A673 (cell line): ENCODE results near the gene RTL1. TPM values are rescaled to one million over a fixed set of nuclear protein-coding genes. Genes with fewer than 3 reads are reported as not detected.

Experiments
- BruUV-seq: library from RNA; stranded (reverse); fragments of 400-500 nt; replicated peaks from 2 replicates; lab custom pipeline; 2021; lab: Mats Ljungman, UMichigan
- CTCF ChIA-PET: fragments of 300-600 bp; sonication (Branson Sonifier 250); formaldehyde crosslinking; loops from one replicate; lab custom pipeline; 2022; ENCODE audit warnings: antibody characterized with exemption; lab: Charles Lee
- POLR2A ChIA-PET: fragments of 300-600 bp; sonication (Branson Sonifier 250); formaldehyde crosslinking; loops from one replicate; lab custom pipeline; 2022; ENCODE audit warnings: antibody characterized with exemption; ENCODE audit not compliant: low non-redundant PET; lab: Charles Lee
- DNase-seq: peaks from one replicate; pipeline ENCODE4 v3.0.0-alpha.2; 2015; ENCODE audit warnings: low spot score
- H3K27ac ChIP-seq: fragments of 200-600 bp; sonication (generic); 2 replicates; pipeline ENCODE4 v1.5.1; 2016; ENCODE audit warnings: mixed run types, low read depth, mild to moderate bottlenecking, mixed read lengths, antibody characterized with exemption, low read length; ENCODE audit not compliant: poor library complexity, severe bottlenecking
- H3K27me3 ChIP-seq: fragments of 200-600 bp; sonication (generic); replicated peaks from 2 replicates; pipeline ENCODE4 v1.6.1; 2017; ENCODE audit warnings: mixed run types, low read depth, mild to moderate bottlenecking, mixed read lengths, antibody characterized with exemption, low read length; ENCODE audit not compliant: insufficient read depth, poor library complexity
- H3K36me3 ChIP-seq: fragments of 200-600 bp; sonication (generic); 2 replicates; pipeline ENCODE4 v1.6.1; 2016; ENCODE audit warnings: mixed run types, mild to moderate bottlenecking, mixed read lengths, antibody characterized with exemption, low read length; ENCODE audit not compliant: insufficient read depth, poor library complexity, severe bottlenecking
- H3K4me1 ChIP-seq: fragments of 200-600 bp; sonication (generic); 2 replicates; pipeline ENCODE4 v1.6.1; 2017; ENCODE audit warnings: mixed run types, mild to moderate bottlenecking, mixed read lengths, antibody characterized with exemption, low read length; ENCODE audit not compliant: insufficient read depth, poor library complexity, severe bottlenecking
- H3K4me3 ChIP-seq: fragments of 200-600 bp; sonication (generic); 2 replicates; pipeline ENCODE4 v1.5.1; 2016; ENCODE audit warnings: low read depth, mixed run types, mild to moderate bottlenecking, mixed read lengths, low read length; ENCODE audit not compliant: poor library complexity, severe bottlenecking
- H3K9me3 ChIP-seq: fragments of 200-600 bp; sonication (generic); 2 replicates; pipeline ENCODE4 v1.6.1; 2016; ENCODE audit warnings: mixed run types, low read depth, mild to moderate bottlenecking, mixed read lengths, antibody characterized with exemption, low read length; ENCODE audit not compliant: poor library complexity, severe bottlenecking
- CTCF ChIP-seq: fragments of 300-800, 200-600 bp; sonication (generic); conservative IDR thresholded peaks from 2 replicates; pipeline ENCODE4 v1.5.1; 2017; ENCODE audit warnings: low read depth, mild to moderate bottlenecking, antibody characterized with exemption, low read length, moderate library complexity, mixed read lengths
- EZH2 ChIP-seq: fragments of 200-600 bp; sonication (generic); IDR thresholded peaks from 2 replicates; pipeline ENCODE4 v1.6.1; 2017; ENCODE audit warnings: borderline replicate concordance, low read depth, mild to moderate bottlenecking, mixed read lengths, antibody characterized with exemption, low read length; ENCODE audit not compliant: poor library complexity, severe bottlenecking
- intact Hi-C: fragments of 100-400 bp; cut with micrococcal nuclease; formaldehyde crosslinking; loops from one replicate; pipeline ENCODE4 v1.10.0; 2022; ENCODE audit not compliant: unreplicated experiment
- total RNA-seq: library from RNA; stranded (reverse); gene quantifications from 2 replicates; pipeline ENCODE4 v1.2.3, GENCODE V29; 2021

RTL1 gene
- total RNA-seq, 1 experiment from 2014 or later: 0.09 TPM

GRCh38 chr14:100885196-100885595 is 18.3 kb downstream of the RTL1 start:
- Histone ChIP-seq H3K4me1 (peaks cover 48% of the 10 kb centered on the region), H3K9me3 (no peaks in the 10 kb centered on the region), H3K27ac (no peak overlapping the region), H3K4me3 (no peak overlapping the region), H3K36me3 (no peaks in the 10 kb centered on the region), H3K27me3 (no peaks in the 10 kb centered on the region)
- BruUV-seq: no TSS peak
- DNase-seq: no peak
- CTCF ChIA-PET: no interaction called here
- no peak for TF ChIP-seq CTCF
- no peak for TF ChIP-seq EZH2
- intact Hi-C loops: loop anchor here (5.0 kb wide), 1 partner anchor 33 kb away; no protein-coding TSS in a partner anchor
- POLR2A ChIA-PET: no interaction called here

- ChIA-PET CTCF (no interaction called here), POLR2A (no interaction called here)
- no peak overlapping the region for H3K4me3 ChIP-seq
- H3K27ac ChIP-seq: no peak overlapping the region
- no peak for DNase-seq
- no peaks in the 10 kb centered on the region for H3K9me3 ChIP-seq
- H3K4me1 ChIP-seq: peaks cover 41% of the 10 kb centered on the region
- no peaks in the 10 kb centered on the region for H3K36me3 ChIP-seq
- TF ChIP-seq CTCF (no peak), EZH2 (no peak)
- H3K27me3 ChIP-seq: no peaks in the 10 kb centered on the region
- no TSS peak for BruUV-seq
- intact Hi-C loops: no loop called here
These were observed 19.1 kb downstream of the RTL1 start for GRCh38 chr14:100884456-100884855.

- Histone ChIP-seq H3K27ac (no peak overlapping the region), H3K4me3 (no peak overlapping the region), H3K4me1 (peaks cover 34% of the 10 kb centered on the region), H3K27me3 (no peaks in the 10 kb centered on the region), H3K9me3 (no peaks in the 10 kb centered on the region), H3K36me3 (no peaks in the 10 kb centered on the region)
- no peak for DNase-seq
- ChIA-PET POLR2A (no interaction called here), CTCF (no interaction called here)
- TF ChIP-seq EZH2 (no peak), CTCF (no peak)
- intact Hi-C loops: no loop called here
- BruUV-seq: no TSS peak
These were observed 19.8 kb downstream of the RTL1 start for GRCh38 chr14:100883789-100884101.
